HepG2 (cell line): ENCODE results near the gene MPZL3. TPM values are rescaled to one million over a fixed set of nuclear protein-coding genes. Genes with fewer than 3 reads are reported as not detected.

Experiments used
- EP300 ChIP-seq, 3 experiments: sonication (generic) in 1 of 3; formaldehyde crosslinking in 1 of 3; IDR thresholded peaks; 2 replicates each; pipeline versions ENCODE4 v1.5.1 to v1.6.1; 2011 to 2020; ENCODE audit warnings: low read depth in 2 of 3, low read length in 2 of 3, borderline replicate concordance in 1 of 3, improper control_type of control experiment in 1 of 3, mild to moderate bottlenecking in 1 of 3, missing genetic modification reagents in 1 of 3, moderate library complexity in 1 of 3
- EZH2 ChIP-seq: conservative IDR thresholded peaks from 2 replicates; pipeline ENCODE4 v1.6.1; 2012; ENCODE audit warnings: mild to moderate bottlenecking, low read depth, low read length, moderate library complexity
- FOSL2 ChIP-seq: sonication (generic); formaldehyde crosslinking; IDR thresholded peaks from 2 replicates; pipeline ENCODE4 v1.4.0; 2020; ENCODE audit warnings: missing genetic modification reagents
- IRF2 ChIP-seq: IDR thresholded peaks from 2 replicates; pipeline ENCODE4 v1.6.1; 2018; ENCODE audit warnings: missing genetic modification reagents, missing compliant biosample characterization
- NFYB ChIP-seq: sonication (generic); formaldehyde crosslinking; IDR thresholded peaks from 2 replicates; pipeline ENCODE4 v1.4.0; 2020; ENCODE audit warnings: missing genetic modification reagents
- NR3C1 ChIP-seq: sonication (generic); formaldehyde crosslinking; IDR thresholded peaks from 2 replicates; pipeline ENCODE4 v1.4.0; 2020; ENCODE audit warnings: missing genetic modification reagents
- RXRB ChIP-seq: IDR thresholded peaks from 2 replicates; pipeline ENCODE4 v1.6.1; 2016; ENCODE audit warnings: borderline replicate concordance, missing genetic modification reagents, missing compliant biosample characterization
- ZNF124 ChIP-seq: sonication (generic); formaldehyde crosslinking; IDR thresholded peaks from 2 replicates; pipeline ENCODE4 v1.4.0; 2020; ENCODE audit warnings: missing genetic modification reagents
- polyA plus RNA-seq, 8 experiments: library from polyadenylated mRNA; depleted of rRNA in 3 of 8; stranded (reverse) in 7 of 8; unstranded in 1 of 8; fragments of >200 nt; fragmentation: Illumina TruSeq in 4 of 8; extraction: Trizol in 4 of 8; gene quantifications; 2 replicates each; pipeline versions ENCODE4 v1.2.1 to v1.2.3, GENCODE V29; 2011 to 2016; ENCODE audit warnings: low read depth in 4 of 8, missing spikeins in 1 of 8, mixed read lengths in 1 of 8; ENCODE audit not compliant: insufficient read depth in 1 of 8
- total RNA-seq, 5 experiments: library from RNA; depleted of rRNA; stranded (reverse); fragments of >200 nt; fragmentation: Illumina TruSeq; extraction: Trizol; gene quantifications; 2 replicates each; pipeline ENCODE4 v1.2.3, GENCODE V29; 2016; ENCODE audit warnings: low read depth in 1 of 5
- TF ChIP-seq, protein P1 (sequence below): sonication (generic); formaldehyde crosslinking; IDR thresholded peaks from 2 replicates; pipeline ENCODE4 v1.4.0; 2020; ENCODE audit warnings: mild to moderate bottlenecking, missing genetic modification reagents
- TF ChIP-seq, protein P2 (sequence below): sonication (generic); formaldehyde crosslinking; IDR thresholded peaks from 2 replicates; pipeline ENCODE4 v1.4.0; 2020; ENCODE audit warnings: missing genetic modification reagents, borderline replicate concordance
- TF ChIP-seq, protein P3 (sequence below): sonication (generic); formaldehyde crosslinking; IDR thresholded peaks from 2 replicates; pipeline ENCODE4 v1.4.0; 2020; ENCODE audit warnings: missing genetic modification reagents
- TF ChIP-seq, protein P4 (sequence below): sonication (generic); formaldehyde crosslinking; IDR thresholded peaks from 2 replicates; pipeline ENCODE4 v1.8.1; 2023; ENCODE audit warnings: mild to moderate bottlenecking, moderate library complexity, missing genetic modification reagents
- TF ChIP-seq, protein P5 (sequence below): sonication (generic); formaldehyde crosslinking; IDR thresholded peaks from 2 replicates; pipeline ENCODE4 v1.5.0; 2020; ENCODE audit warnings: mild to moderate bottlenecking, missing genetic modification reagents, borderline replicate concordance

MPZL3 gene
- total and polyA plus RNA-seq, 2 of the 13 experiments (the other 11 are each of a cell fraction or from before 2014, with no cell fraction given): 5.3 to 9.3 TPM

DNA sequence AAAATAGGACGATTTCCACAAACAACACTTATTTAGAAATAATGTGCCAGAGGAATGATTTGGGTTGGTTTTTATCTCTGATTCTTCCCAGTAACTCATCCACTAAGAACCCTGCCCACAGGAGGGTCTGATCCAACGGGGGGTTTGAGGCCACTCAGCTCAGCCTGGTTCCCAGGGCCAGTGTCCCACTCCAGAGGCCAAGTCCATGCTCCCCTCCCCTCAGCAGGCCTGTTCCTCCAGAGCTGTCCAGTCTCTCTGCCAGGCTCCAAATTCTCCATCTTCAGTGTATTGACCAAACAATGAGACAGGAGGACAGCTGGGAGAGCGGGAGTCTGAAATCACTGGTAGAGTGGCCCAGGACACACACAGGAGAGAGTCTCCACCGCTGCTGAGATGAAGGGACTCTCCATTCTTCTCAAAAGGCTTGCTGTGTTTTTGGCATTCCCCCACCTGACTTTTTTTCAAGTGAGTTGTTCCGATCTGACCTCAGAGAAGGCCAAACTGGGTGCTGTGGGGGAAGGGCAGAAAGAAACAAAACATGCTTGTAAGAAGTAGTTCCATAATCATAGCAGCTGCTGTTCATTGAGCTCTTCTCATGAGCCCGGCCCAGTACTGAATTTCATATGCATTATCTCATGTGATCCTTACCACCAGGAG is 58.1 kb downstream of the MPZL3 start (continued):
- TF ChIP-seq, protein P1, sequence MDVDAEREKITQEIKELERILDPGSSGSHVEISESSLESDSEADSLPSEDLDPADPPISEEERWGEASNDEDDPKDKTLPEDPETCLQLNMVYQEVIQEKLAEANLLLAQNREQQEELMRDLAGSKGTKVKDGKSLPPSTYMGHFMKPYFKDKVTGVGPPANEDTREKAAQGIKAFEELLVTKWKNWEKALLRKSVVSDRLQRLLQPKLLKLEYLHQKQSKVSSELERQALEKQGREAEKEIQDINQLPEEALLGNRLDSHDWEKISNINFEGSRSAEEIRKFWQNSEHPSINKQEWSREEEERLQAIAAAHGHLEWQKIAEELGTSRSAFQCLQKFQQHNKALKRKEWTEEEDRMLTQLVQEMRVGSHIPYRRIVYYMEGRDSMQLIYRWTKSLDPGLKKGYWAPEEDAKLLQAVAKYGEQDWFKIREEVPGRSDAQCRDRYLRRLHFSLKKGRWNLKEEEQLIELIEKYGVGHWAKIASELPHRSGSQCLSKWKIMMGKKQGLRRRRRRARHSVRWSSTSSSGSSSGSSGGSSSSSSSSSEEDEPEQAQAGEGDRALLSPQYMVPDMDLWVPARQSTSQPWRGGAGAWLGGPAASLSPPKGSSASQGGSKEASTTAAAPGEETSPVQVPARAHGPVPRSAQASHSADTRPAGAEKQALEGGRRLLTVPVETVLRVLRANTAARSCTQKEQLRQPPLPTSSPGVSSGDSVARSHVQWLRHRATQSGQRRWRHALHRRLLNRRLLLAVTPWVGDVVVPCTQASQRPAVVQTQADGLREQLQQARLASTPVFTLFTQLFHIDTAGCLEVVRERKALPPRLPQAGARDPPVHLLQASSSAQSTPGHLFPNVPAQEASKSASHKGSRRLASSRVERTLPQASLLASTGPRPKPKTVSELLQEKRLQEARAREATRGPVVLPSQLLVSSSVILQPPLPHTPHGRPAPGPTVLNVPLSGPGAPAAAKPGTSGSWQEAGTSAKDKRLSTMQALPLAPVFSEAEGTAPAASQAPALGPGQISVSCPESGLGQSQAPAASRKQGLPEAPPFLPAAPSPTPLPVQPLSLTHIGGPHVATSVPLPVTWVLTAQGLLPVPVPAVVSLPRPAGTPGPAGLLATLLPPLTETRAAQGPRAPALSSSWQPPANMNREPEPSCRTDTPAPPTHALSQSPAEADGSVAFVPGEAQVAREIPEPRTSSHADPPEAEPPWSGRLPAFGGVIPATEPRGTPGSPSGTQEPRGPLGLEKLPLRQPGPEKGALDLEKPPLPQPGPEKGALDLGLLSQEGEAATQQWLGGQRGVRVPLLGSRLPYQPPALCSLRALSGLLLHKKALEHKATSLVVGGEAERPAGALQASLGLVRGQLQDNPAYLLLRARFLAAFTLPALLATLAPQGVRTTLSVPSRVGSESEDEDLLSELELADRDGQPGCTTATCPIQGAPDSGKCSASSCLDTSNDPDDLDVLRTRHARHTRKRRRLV (CRISPR knock-in tag): no peak
- no peak for TF ChIP-seq EP300 (IDR thresholded peaks at IDR 0.05; ENCODE audit: low read depth in 2 of 2, low read length in 2 of 2)
- TF ChIP-seq EP300 (CRISPR knock-in tag; IDR thresholded peaks at IDR 0.05; ENCODE audit: borderline replicate concordance): 0 out of 2 replicates have a peak, but pooled peaks have one; percentile 21
- TF ChIP-seq RXRB (CRISPR knock-in tag): no peak
- no peak for TF ChIP-seq ZNF124 (CRISPR knock-in tag)
- TF ChIP-seq, protein P2, sequence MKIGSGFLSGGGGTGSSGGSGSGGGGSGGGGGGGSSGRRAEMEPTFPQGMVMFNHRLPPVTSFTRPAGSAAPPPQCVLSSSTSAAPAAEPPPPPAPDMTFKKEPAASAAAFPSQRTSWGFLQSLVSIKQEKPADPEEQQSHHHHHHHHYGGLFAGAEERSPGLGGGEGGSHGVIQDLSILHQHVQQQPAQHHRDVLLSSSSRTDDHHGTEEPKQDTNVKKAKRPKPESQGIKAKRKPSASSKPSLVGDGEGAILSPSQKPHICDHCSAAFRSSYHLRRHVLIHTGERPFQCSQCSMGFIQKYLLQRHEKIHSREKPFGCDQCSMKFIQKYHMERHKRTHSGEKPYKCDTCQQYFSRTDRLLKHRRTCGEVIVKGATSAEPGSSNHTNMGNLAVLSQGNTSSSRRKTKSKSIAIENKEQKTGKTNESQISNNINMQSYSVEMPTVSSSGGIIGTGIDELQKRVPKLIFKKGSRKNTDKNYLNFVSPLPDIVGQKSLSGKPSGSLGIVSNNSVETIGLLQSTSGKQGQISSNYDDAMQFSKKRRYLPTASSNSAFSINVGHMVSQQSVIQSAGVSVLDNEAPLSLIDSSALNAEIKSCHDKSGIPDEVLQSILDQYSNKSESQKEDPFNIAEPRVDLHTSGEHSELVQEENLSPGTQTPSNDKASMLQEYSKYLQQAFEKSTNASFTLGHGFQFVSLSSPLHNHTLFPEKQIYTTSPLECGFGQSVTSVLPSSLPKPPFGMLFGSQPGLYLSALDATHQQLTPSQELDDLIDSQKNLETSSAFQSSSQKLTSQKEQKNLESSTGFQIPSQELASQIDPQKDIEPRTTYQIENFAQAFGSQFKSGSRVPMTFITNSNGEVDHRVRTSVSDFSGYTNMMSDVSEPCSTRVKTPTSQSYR (CRISPR knock-in tag): peak; percentile 67; the same call in 1 of the 2 replicates
- TF ChIP-seq, protein P3, sequence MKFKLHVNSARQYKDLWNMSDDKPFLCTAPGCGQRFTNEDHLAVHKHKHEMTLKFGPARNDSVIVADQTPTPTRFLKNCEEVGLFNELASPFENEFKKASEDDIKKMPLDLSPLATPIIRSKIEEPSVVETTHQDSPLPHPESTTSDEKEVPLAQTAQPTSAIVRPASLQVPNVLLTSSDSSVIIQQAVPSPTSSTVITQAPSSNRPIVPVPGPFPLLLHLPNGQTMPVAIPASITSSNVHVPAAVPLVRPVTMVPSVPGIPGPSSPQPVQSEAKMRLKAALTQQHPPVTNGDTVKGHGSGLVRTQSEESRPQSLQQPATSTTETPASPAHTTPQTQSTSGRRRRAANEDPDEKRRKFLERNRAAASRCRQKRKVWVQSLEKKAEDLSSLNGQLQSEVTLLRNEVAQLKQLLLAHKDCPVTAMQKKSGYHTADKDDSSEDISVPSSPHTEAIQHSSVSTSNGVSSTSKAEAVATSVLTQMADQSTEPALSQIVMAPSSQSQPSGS (CRISPR knock-in tag): no peak
- no peak for TF ChIP-seq NFYB
- TF ChIP-seq IRF2 (CRISPR knock-in tag): no peak
- TF ChIP-seq EZH2: no peak
- TF ChIP-seq, protein P4, sequence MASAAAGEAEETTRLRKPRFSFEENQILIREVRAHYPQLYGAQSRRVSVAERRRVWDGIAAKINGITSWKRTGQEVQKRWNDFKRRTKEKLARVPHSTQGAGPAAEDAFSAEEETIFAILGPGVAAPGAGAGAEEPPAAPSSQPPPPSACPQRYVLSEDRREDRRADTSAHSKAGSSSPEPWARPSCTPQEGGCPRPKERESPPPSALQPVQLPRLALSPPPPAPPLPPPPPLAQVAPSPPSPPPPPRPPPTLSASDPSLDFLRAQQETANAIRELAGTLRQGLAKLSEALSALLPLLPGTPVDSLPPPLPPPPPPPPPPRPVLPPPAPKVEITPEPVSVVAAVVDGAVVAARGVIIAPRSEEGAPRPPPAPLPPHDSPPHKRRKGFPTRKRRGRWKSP (CRISPR knock-in tag): no peak
- no peak for TF ChIP-seq NR3C1 (CRISPR knock-in tag)
- TF ChIP-seq, protein P5, sequence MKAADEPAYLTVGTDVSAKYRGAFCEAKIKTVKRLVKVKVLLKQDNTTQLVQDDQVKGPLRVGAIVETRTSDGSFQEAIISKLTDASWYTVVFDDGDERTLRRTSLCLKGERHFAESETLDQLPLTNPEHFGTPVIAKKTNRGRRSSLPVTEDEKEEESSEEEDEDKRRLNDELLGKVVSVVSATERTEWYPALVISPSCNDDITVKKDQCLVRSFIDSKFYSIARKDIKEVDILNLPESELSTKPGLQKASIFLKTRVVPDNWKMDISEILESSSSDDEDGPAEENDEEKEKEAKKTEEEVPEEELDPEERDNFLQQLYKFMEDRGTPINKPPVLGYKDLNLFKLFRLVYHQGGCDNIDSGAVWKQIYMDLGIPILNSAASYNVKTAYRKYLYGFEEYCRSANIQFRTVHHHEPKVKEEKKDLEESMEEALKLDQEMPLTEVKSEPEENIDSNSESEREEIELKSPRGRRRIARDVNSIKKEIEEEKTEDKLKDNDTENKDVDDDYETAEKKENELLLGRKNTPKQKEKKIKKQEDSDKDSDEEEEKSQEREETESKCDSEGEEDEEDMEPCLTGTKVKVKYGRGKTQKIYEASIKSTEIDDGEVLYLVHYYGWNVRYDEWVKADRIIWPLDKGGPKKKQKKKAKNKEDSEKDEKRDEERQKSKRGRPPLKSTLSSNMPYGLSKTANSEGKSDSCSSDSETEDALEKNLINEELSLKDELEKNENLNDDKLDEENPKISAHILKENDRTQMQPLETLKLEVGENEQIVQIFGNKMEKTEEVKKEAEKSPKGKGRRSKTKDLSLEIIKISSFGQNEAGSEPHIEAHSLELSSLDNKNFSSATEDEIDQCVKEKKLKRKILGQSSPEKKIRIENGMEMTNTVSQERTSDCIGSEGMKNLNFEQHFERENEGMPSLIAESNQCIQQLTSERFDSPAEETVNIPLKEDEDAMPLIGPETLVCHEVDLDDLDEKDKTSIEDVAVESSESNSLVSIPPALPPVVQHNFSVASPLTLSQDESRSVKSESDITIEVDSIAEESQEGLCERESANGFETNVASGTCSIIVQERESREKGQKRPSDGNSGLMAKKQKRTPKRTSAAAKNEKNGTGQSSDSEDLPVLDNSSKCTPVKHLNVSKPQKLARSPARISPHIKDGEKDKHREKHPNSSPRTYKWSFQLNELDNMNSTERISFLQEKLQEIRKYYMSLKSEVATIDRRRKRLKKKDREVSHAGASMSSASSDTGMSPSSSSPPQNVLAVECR (CRISPR knock-in tag): no peak
- TF ChIP-seq FOSL2 (CRISPR knock-in tag): no peak
